ENCODE results near the gene RCC2. TPM values are rescaled to one million over a fixed set of nuclear protein-coding genes. Genes with fewer than 3 reads are reported as not detected.

RCC2 gene
- total and polyA plus RNA-seq, 2 donors from 2014 or later: 16.1 to 46.8 TPM

- H3K27me3 ChIP-seq (ENCODE audit: control insufficient read depth, insufficient read depth, low read length): no peaks in the 10 kb centered on the region
Observed at GRCh38 chr1:17370618-17371017, 68.9 kb downstream of the RCC2 start.

GRCh38 chr1:17369466-17369865, 70.0 kb downstream of the RCC2 start:
- no peak for TF ChIP-seq CTCF (IDR thresholded peaks at IDR 0.05; ENCODE audit: borderline replicate concordance, extremely low read depth, insufficient read depth)
- no peak overlapping the region for H3K4me3 ChIP-seq (ENCODE audit: low read length in 3 of 3)
- H3K9ac ChIP-seq (ENCODE audit: low read length in 3 of 3): no peak overlapping the region
- intact Hi-C loops (cut with DNase I): no loop called here
- no peaks in the 10 kb centered on the region for H3K36me3 ChIP-seq (ENCODE audit: control insufficient read depth in 2 of 3, insufficient read depth in 3 of 3, low read length in 3 of 3)
- H3K27ac ChIP-seq (ENCODE audit: low read depth in 2 of 2, low read length in 2 of 2): no peak overlapping the region
- DNase-seq (no peak), FAIRE-seq (no peak)
- H3K4me1 ChIP-seq (ENCODE audit: control insufficient read depth in 2 of 3, insufficient read depth in 2 of 3, low read depth in 1 of 3, low read length in 3 of 3): no peaks in the 10 kb centered on the region
- no peaks in the 10 kb centered on the region for H3K27me3 ChIP-seq (ENCODE audit: control insufficient read depth, insufficient read depth, low read length)
- no peaks in the 10 kb centered on the region for H3K9me3 ChIP-seq (ENCODE audit: control insufficient read depth in 2 of 3, insufficient read depth in 1 of 3, low read length in 3 of 3)

More at GRCh38 chr1:17370618-17371017, 68.9 kb downstream of the RCC2 start:
- Histone ChIP-seq H3K4me1 (ENCODE audit: control insufficient read depth in 2 of 3, insufficient read depth in 2 of 3, low read depth in 1 of 3, low read length in 3 of 3) (no peaks in the 10 kb centered on the region), H3K9me3 (ENCODE audit: control insufficient read depth in 2 of 3, insufficient read depth in 1 of 3, low read length in 3 of 3) (no peaks in the 10 kb centered on the region), H3K4me3 (ENCODE audit: low read length in 3 of 3) (no peak overlapping the region), H3K27ac (ENCODE audit: low read depth in 2 of 2, low read length in 2 of 2) (no peak overlapping the region), H3K36me3 (ENCODE audit: control insufficient read depth in 2 of 3, insufficient read depth in 3 of 3, low read length in 3 of 3) (no peaks in the 10 kb centered on the region), H3K9ac (ENCODE audit: low read length in 3 of 3) (no peak overlapping the region)
- no peak for TF ChIP-seq CTCF (IDR thresholded peaks at IDR 0.05; ENCODE audit: borderline replicate concordance, extremely low read depth, insufficient read depth)
- DNase-seq (peak in 2 of 5 donors; percentile 11 to 14), FAIRE-seq (no peak)
- intact Hi-C loops (cut with DNase I): no loop called here

GRCh38 chr1:17365293-17365692, 74.2 kb downstream of the RCC2 start:
- Histone ChIP-seq H3K4me1 (ENCODE audit: control insufficient read depth in 2 of 3, insufficient read depth in 2 of 3, low read depth in 1 of 3, low read length in 3 of 3) (no peaks in the 10 kb centered on the region), H3K9me3 (ENCODE audit: control insufficient read depth in 2 of 3, insufficient read depth in 1 of 3, low read length in 3 of 3) (no peaks in the 10 kb centered on the region), H3K9ac (ENCODE audit: low read length in 3 of 3) (no peak overlapping the region), H3K36me3 (ENCODE audit: control insufficient read depth in 2 of 3, insufficient read depth in 3 of 3, low read length in 3 of 3) (no peaks in the 10 kb centered on the region), H3K4me3 (ENCODE audit: low read length in 3 of 3) (no peak overlapping the region), H3K27me3 (ENCODE audit: control insufficient read depth, insufficient read depth, low read length) (no peaks in the 10 kb centered on the region), H3K27ac (ENCODE audit: low read depth in 2 of 2, low read length in 2 of 2) (no peak overlapping the region)
- FAIRE-seq (no peak), DNase-seq (no peak)
- intact Hi-C loops (cut with DNase I): no loop called here
- TF ChIP-seq CTCF (IDR thresholded peaks at IDR 0.05; ENCODE audit: borderline replicate concordance, extremely low read depth, insufficient read depth): no peak

- no peak for TF ChIP-seq CTCF (IDR thresholded peaks at IDR 0.05; ENCODE audit: borderline replicate concordance, extremely low read depth, insufficient read depth)
- Histone ChIP-seq H3K36me3 (ENCODE audit: control insufficient read depth in 2 of 3, insufficient read depth in 3 of 3, low read length in 3 of 3) (no peaks in the 10 kb centered on the region), H3K4me1 (ENCODE audit: control insufficient read depth in 2 of 3, insufficient read depth in 2 of 3, low read depth in 1 of 3, low read length in 3 of 3) (no peaks in the 10 kb centered on the region), H3K27me3 (ENCODE audit: control insufficient read depth, insufficient read depth, low read length) (no peaks in the 10 kb centered on the region), H3K9ac (ENCODE audit: low read length in 3 of 3) (no peak overlapping the region), H3K9me3 (ENCODE audit: control insufficient read depth in 2 of 3, insufficient read depth in 1 of 3, low read length in 3 of 3) (no peaks in the 10 kb centered on the region), H3K27ac (ENCODE audit: low read depth in 2 of 2, low read length in 2 of 2) (no peak overlapping the region), H3K4me3 (ENCODE audit: low read length in 3 of 3) (no peak overlapping the region)
- DNase-seq: no peak
- intact Hi-C loops (cut with DNase I): no loop called here
- FAIRE-seq: no peak
Observed at GRCh38 chr1:17363771-17364170, 75.7 kb downstream of the RCC2 start.

Measured in kidney (tissue), 14 donors.